Tibial nerve (tissue), 4 donors: ENCODE measurements around the gene OCA2. TPM values are rescaled to one million over a fixed set of nuclear protein-coding genes. Genes with fewer than 3 reads are reported as not detected.
A peak's percentile ranks its signal among the peaks of the same experiment; 100 is the strongest.

Experiments used
- DNase-seq, 2 donors: peaks; one replicate each; pipeline ENCODE4 v3.0.0-alpha.2; 2019; ENCODE audit warnings: low spot score in 2 of 2
- H3K27ac ChIP-seq, 4 donors: fragments of 200-600 bp; sonication (generic) in 3 of 4; one replicate each; pipeline ENCODE4 v1.5.1; 2017 to 2019; ENCODE audit warnings: mild to moderate bottlenecking in 1 of 4
- H3K27me3 ChIP-seq, 2 donors: fragments of 200-600 bp; sonication (generic) in 1 of 2; one replicate each; pipeline versions ENCODE4 v1.5.1 to v1.6.0; 2017 to 2019
- H3K36me3 ChIP-seq, 3 donors: fragments of 200-600 bp; sonication (generic); one replicate each; pipeline ENCODE4 v1.5.1; 2018 to 2019
- H3K4me1 ChIP-seq, 4 donors: fragments of 200-600 bp; sonication (generic) in 3 of 4; one replicate each; pipeline ENCODE4 v1.5.1; 2017 to 2019
- H3K4me3 ChIP-seq, 4 donors: fragments of 200-600 bp; sonication (generic) in 3 of 4; one replicate each; pipeline ENCODE4 v1.5.1; 2017 to 2019; ENCODE audit warnings: mild to moderate bottlenecking in 1 of 4, moderate library complexity in 1 of 4
- H3K9me3 ChIP-seq, 4 donors: fragments of 200-600 bp; sonication (generic) in 3 of 4; one replicate each; pipeline ENCODE4 v1.5.1; 2017 to 2019
- CTCF ChIP-seq, 5 experiments: fragments of 200-600 bp in 3 of 5; fragments of 450-650 bp in 2 of 5; sonication (generic) in 3 of 5; IDR thresholded peaks; one replicate each; pipeline ENCODE4 v1.5.1; 2016 to 2019; ENCODE audit warnings: antibody characterized with exemption in 5 of 5, mild to moderate bottlenecking in 3 of 5, moderate library complexity in 2 of 5
- EP300 ChIP-seq, 2 donors: sonication (generic); formaldehyde crosslinking; IDR thresholded peaks; one replicate each; pipeline ENCODE4 v1.6.1; 2017; ENCODE audit warnings: antibody characterized with exemption in 2 of 2, mild to moderate bottlenecking in 1 of 2
- POLR2A ChIP-seq, 2 donors: fragments of 450-650 bp; IDR thresholded peaks; one replicate each; pipeline ENCODE4 v1.6.1; 2017; ENCODE audit warnings: antibody characterized with exemption in 2 of 2, mild to moderate bottlenecking in 2 of 2, moderate library complexity in 2 of 2
- WGBS, 2 donors: methylation state at CpG; one replicate each; pipeline ENCODE4 v1.1.5; 2018; 5-methylcytosine and 5-hydroxymethylcytosine counted together
- total RNA-seq, 4 donors: library from RNA; depleted of rRNA; stranded (reverse); fragments of >200 nt; gene quantifications; one replicate each; pipeline ENCODE4 v1.1.0, GENCODE V29; 2016

Gene OCA2
- total RNA-seq, 4 donors from 2014 or later, result 2.7 to 19.7 (median 6.5) TPM; not detected in 1

DNA sequence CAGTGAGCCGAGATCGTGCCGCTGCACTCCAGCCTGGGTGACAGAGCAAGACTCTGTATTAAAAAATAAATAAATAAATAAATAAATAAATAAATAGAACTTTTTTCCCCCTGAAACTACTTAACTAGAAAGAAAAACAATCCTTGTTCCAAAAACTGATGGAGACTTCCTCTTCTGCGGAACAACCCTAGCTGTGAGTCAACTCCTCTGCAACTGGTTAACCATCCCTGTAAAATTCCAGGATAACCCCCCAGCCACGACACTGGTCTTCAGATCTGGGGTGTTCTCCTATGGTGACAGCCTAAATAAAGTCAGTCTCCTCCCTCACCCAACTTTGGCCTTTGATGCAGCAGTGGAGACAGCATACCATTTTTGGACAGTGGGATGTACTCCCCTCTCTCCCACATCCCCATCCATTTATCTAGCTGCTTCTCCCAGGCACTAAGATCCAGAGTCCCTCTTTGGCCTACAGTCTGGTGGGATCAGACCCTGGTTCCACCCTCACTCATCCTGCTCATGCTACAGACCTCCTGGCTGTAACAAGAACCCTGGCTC, 352.6 kb downstream of the OCA2 start:
- TF ChIP-seq EP300 (IDR thresholded peaks at IDR 0.05) (no peak), POLR2A (IDR thresholded peaks at IDR 0.05) (no peak), CTCF (IDR thresholded peaks at IDR 0.05) (no peak)
- WGBS, 2 donors, result 78 to 80% methylated on average over 5 of the region's 5 CpGs
- no peaks in the 10 kb centered on the region for H3K9me3 ChIP-seq
- H3K27ac ChIP-seq, result no peak overlapping the region
- no peaks in the 10 kb centered on the region for H3K36me3 ChIP-seq
- H3K4me3 ChIP-seq, result no peak overlapping the region
- no peaks in the 10 kb centered on the region for H3K27me3 ChIP-seq
- DNase-seq, result peak in 1 of 2 donors; percentile 0
- no peaks in the 10 kb centered on the region for H3K4me1 ChIP-seq

DNA sequence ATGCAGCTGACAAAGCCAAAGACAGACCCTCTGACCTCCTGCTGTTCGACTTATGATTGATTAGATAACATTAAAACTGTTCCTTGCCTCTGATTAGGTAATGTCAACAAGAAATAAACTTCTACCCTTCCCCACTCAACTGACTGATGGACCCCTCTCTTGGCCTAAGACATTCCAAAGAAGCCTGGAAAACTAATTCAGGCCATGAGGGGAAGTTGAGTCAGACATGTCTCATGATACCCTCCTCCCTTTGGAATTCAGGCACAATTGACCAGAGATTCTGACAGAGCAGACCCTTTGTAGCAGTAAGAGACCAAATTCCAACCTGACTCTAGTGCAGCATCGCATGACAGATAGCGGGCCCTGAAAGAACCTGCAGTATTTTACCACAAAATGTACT, 354.5 kb downstream of the OCA2 start:
- Histone ChIP-seq H3K9me3 (no peaks in the 10 kb centered on the region), H3K4me1 (no peaks in the 10 kb centered on the region)
- no peak for TF ChIP-seq CTCF (IDR thresholded peaks at IDR 0.05)
- TF ChIP-seq EP300 (IDR thresholded peaks at IDR 0.05), result no peak
- no peak for TF ChIP-seq POLR2A (IDR thresholded peaks at IDR 0.05)

DNA sequence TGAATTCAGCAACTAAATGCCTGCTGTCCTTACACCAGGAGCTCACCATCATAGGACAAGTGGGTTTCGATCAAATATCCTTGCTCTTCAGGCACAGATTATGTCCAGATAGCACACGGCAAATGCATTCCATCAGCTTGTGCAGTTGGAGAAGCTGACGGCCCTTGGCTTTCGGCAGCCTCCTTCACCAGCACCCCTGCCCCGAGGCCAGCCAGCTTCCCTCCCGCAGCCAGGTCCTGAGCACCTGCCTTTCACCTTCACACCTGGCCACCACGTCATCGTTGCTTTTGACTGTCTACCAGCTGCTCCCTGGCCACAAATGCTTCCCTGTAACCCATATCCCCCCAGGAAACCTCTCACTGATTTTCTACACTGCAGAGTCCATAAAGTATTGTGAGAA, 355.5 kb downstream of the OCA2 start:
- no peaks in the 10 kb centered on the region for H3K36me3 ChIP-seq
- no peak overlapping the region for H3K27ac ChIP-seq
- no peaks in the 10 kb centered on the region for H3K4me1 ChIP-seq
- H3K9me3 ChIP-seq, result no peaks in the 10 kb centered on the region
- H3K27me3 ChIP-seq, result no peaks in the 10 kb centered on the region
- DNase-seq, result no peak
- TF ChIP-seq EP300 (IDR thresholded peaks at IDR 0.05) (no peak), POLR2A (IDR thresholded peaks at IDR 0.05) (no peak), CTCF (IDR thresholded peaks at IDR 0.05) (no peak)
- WGBS, 2 donors, result 91 to 97% methylated on average over 7 to 8 of the region's 8 CpGs
- H3K4me3 ChIP-seq, result no peak overlapping the region

More for the DNA sequence above, 354.5 kb downstream of the OCA2 start:
- Histone ChIP-seq H3K27me3 (no peaks in the 10 kb centered on the region), H3K4me3 (no peak overlapping the region), H3K27ac (no peak overlapping the region), H3K36me3 (no peaks in the 10 kb centered on the region)
- WGBS, 2 donors, result 67 to 73% methylated on average over 3 of the region's 3 CpGs
- no peak for DNase-seq

DNA sequence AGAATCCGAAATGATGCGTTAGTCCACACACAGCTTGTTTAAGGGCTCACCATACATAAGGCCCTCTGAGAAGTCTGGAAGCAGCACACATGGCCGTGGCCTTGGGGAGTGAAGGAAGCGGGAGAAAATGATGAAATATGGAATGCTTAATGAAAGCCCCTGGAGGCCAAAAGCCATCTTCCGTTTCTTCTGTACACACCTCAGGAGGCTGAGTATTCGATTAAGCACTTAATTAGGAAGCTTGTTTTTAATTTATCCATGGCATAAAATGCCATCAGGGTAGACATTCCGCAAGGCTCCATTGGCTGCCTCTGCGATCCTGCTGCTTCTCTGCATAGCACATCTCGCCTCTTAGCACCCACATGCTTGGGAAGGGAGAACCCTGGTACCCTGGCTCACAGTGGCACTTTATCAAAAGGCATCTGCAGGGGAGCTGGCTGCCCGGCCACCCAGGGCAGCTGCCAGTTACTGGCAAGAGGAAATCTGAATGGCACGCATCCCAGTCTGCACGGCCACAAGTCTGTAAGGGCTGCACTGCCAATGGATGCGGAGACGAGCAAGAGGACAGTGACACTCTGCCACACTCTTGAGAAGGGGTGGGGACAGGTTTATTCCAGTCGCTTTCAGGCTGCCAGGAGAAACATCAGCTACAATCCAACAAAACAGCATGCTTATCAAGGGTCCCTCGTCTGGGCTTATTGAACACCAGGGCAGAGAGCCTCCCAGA, 356.2 kb downstream of the OCA2 start:
- Histone ChIP-seq H3K36me3 (no peaks in the 10 kb centered on the region), H3K4me1 (no peaks in the 10 kb centered on the region), H3K27me3 (no peaks in the 10 kb centered on the region), H3K27ac (no peak overlapping the region), H3K4me3 (no peak overlapping the region), H3K9me3 (no peaks in the 10 kb centered on the region)
- no peak for DNase-seq
- 82 to 85% methylated on average over 15 to 16 of the region's 16 CpGs for WGBS, 2 donors
- no peak for TF ChIP-seq CTCF (IDR thresholded peaks at IDR 0.05)

- TF ChIP-seq POLR2A (IDR thresholded peaks at IDR 0.05) (no peak), EP300 (IDR thresholded peaks at IDR 0.05) (no peak), CTCF (IDR thresholded peaks at IDR 0.05) (no peak)
- Histone ChIP-seq H3K36me3 (no peaks in the 10 kb centered on the region), H3K9me3 (peaks cover 0 to 6% (median 1%) of the 10 kb centered on the region in 4 donors), H3K4me3 (no peak overlapping the region), H3K27ac (no peak overlapping the region), H3K4me1 (no peaks in the 10 kb centered on the region), H3K27me3 (no peaks in the 10 kb centered on the region)
- DNase-seq, result no peak
- 58 to 62% methylated on average over 8 of the region's 8 CpGs for WGBS, 2 donors
These were observed 357.8 kb downstream of the OCA2 start for GRCh38 chr15:27741226-27741860.
